Inflammatory macrophage treated with lipopolysaccharide for 4 hours (primary cell): ENCODE results near the gene B4GALNT4.

Source experiments
- DNase-seq: peaks from one replicate; pipeline ENCODE4 v3.0.0-alpha.2; 2020

B4GALNT4 gene

DNA sequence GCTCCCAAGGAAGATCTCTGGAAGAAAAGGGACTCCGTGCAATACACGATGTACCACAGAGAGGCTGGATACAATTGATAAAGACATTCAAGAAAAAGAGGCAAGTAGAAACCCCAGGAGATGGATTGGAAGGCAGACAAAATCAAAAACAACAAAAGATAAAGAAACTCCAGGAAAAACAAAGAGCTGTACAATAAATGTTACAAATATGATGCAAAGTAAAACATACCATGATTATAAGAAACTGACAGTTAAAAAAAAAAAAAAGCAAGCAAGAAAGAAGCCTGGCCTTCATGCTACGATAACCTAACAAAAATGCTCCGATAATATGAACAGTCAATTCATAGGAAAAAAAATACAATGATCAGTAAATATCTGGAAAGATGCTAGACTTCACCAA, 56.0 kb downstream of the B4GALNT4 start:
- no peak for DNase-seq

- no peak for DNase-seq
Measured at GRCh38 chr11:426851-427250, 57.6 kb downstream of the B4GALNT4 start.

DNA sequence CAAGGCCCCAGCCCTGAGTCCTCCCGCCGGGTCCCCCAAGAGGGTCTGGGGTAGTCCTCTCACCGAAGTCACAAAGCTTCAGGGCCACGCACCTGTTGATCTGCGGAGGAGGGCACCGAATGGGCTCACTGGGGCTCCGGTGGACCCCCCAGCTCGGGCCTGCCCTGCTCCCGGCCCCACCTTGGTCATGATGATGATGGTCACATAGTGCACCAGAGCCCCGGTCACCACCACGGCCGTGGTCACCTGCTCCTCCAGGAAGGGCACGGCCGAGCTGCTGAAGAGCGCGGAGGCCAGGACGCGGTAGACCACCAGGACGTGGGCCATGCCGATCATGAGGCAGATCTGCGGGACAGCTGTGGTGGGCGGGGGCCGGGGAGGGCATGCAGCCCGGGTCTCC, 59.0 kb downstream of the B4GALNT4 start:
- DNase-seq, result no peak

- DNase-seq, result no peak
Measured at GRCh38 chr11:429391-429790, 60.1 kb downstream of the B4GALNT4 start.

GRCh38 chr11:429931-430456, 60.7 kb downstream of the B4GALNT4 start:
- no peak for DNase-seq
